ENCODE measurements around the gene HMOX2.

Gene HMOX2

GRCh38 chr16:4556580-4556979, 80.4 kb downstream of the HMOX2 start:
- DNase-seq (ENCODE audit: low read depth in 2 of 2): no peak

- no peak for DNase-seq (ENCODE audit: low read depth in 2 of 2)
Observed at GRCh38 chr16:4557973-4558372, 81.8 kb downstream of the HMOX2 start.
